Trophoblast cell (in vitro differentiated cells and primary cell): ENCODE results near the gene ATP6V0E2.

Experiments
- DNase-seq, 2 donors: peaks; one replicate each; pipeline ENCODE4 v3.0.0-alpha.2; 2016
- H2AFZ ChIP-seq: 2 replicates; pipeline ENCODE4 v1.6.1; 2013; ENCODE audit warnings: low read length, moderate library complexity, mild to moderate bottlenecking; ENCODE audit not compliant: insufficient read depth, poor library complexity
- H2AK5ac ChIP-seq: 2 replicates; pipeline ENCODE4 v1.6.1; 2013; ENCODE audit warnings: mild to moderate bottlenecking, low read length
- H2BK120ac ChIP-seq: 2 replicates; pipeline ENCODE4 v1.6.1; 2013; ENCODE audit warnings: low read length, mild to moderate bottlenecking, moderate library complexity; ENCODE audit not compliant: insufficient read depth, poor library complexity
- H2BK12ac ChIP-seq: 2 replicates; pipeline ENCODE4 v1.6.1; 2013; ENCODE audit warnings: mild to moderate bottlenecking, low read length, moderate library complexity
- H2BK5ac ChIP-seq: 2 replicates; pipeline ENCODE4 v1.6.1; 2013; ENCODE audit warnings: low read length, low read depth, moderate library complexity, mild to moderate bottlenecking; ENCODE audit not compliant: poor library complexity
- H3K14ac ChIP-seq: 2 replicates; pipeline ENCODE4 v1.6.1; 2013; ENCODE audit warnings: mild to moderate bottlenecking, low read length
- H3K18ac ChIP-seq: 2 replicates; pipeline ENCODE4 v1.6.1; 2013; ENCODE audit warnings: mild to moderate bottlenecking, low read length
- H3K23ac ChIP-seq: 2 replicates; pipeline ENCODE4 v1.6.1; 2013; ENCODE audit warnings: low read length
- H3K27ac ChIP-seq: 2 replicates; pipeline ENCODE4 v1.5.1; 2013; ENCODE audit warnings: low read depth, mild to moderate bottlenecking, inconsistent platforms, low read length, moderate library complexity
- H3K27me3 ChIP-seq: 2 replicates; pipeline ENCODE4 v1.6.1; 2013; ENCODE audit warnings: inconsistent platforms, mild to moderate bottlenecking, low read length, moderate library complexity; ENCODE audit not compliant: insufficient read depth
- H3K36me3 ChIP-seq, 2 experiments: 1 replicate in 1 of 2; 2 replicates in 1 of 2; pipeline ENCODE4 v1.6.1; 2013; ENCODE audit warnings: low read length in 2 of 2, mild to moderate bottlenecking in 2 of 2, moderate library complexity in 1 of 2; ENCODE audit not compliant: insufficient read depth in 2 of 2, control insufficient read depth in 1 of 2
- H3K4ac ChIP-seq: 2 replicates; pipeline ENCODE4 v1.6.1; 2013; ENCODE audit warnings: low read depth, mild to moderate bottlenecking, low read length, moderate library complexity
- H3K4me1 ChIP-seq, 2 experiments: 1 replicate in 1 of 2; 2 replicates in 1 of 2; pipeline ENCODE4 v1.6.1; 2013; ENCODE audit warnings: low read length in 2 of 2, mild to moderate bottlenecking in 2 of 2, moderate library complexity in 1 of 2; ENCODE audit not compliant: insufficient read depth in 2 of 2, control insufficient read depth in 1 of 2
- H3K4me2 ChIP-seq: 2 replicates; pipeline ENCODE4 v1.6.1; 2013; ENCODE audit warnings: inconsistent platforms, mild to moderate bottlenecking, low read length, moderate library complexity
- H3K4me3 ChIP-seq: 2 replicates; pipeline ENCODE4 v1.5.1; 2013; ENCODE audit warnings: mild to moderate bottlenecking, low read depth, low read length, inconsistent platforms
- H3K79me1 ChIP-seq: one replicate; pipeline ENCODE4 v1.6.1; 2013; ENCODE audit warnings: low read length
- H3K79me2 ChIP-seq: 2 replicates; pipeline ENCODE4 v1.6.1; 2013; ENCODE audit warnings: low read length, mild to moderate bottlenecking; ENCODE audit not compliant: control insufficient read depth, insufficient read depth, poor library complexity
- H3K9ac ChIP-seq: 2 replicates; pipeline ENCODE4 v1.6.1; 2013; ENCODE audit warnings: mild to moderate bottlenecking, low read length
- H3K9me3 ChIP-seq: 2 replicates; pipeline ENCODE4 v1.6.1; 2013; ENCODE audit warnings: low read depth, mild to moderate bottlenecking, control low read depth, inconsistent platforms, low read length; ENCODE audit not compliant: insufficient read depth
- H4K12ac ChIP-seq: 2 replicates; pipeline ENCODE4 v1.6.1; 2013; ENCODE audit warnings: low read depth, mild to moderate bottlenecking, low read length, moderate library complexity
- H4K8ac ChIP-seq: 2 replicates; pipeline ENCODE4 v1.6.1; 2013; ENCODE audit warnings: low read depth, mild to moderate bottlenecking, low read length, moderate library complexity
- H4K91ac ChIP-seq: one replicate; pipeline ENCODE4 v1.6.1; 2013; ENCODE audit warnings: low read depth, mild to moderate bottlenecking, low read length, moderate library complexity
- WGBS: extraction: QIAGEN DNeasy Blood & Tissue Kit; methylation state at CpG from one replicate; pipeline ENCODE4 v1.1.7; 2013; ENCODE audit warnings: missing lambda C conversion rate; ENCODE audit not compliant: insufficient read length, insufficient coverage; ENCODE audit errors: extremely low coverage; 5-methylcytosine and 5-hydroxymethylcytosine counted together

The ATP6V0E2 gene

GRCh38 chr7:149830997-149831740 is 42.6 kb upstream of the ATP6V0E2 start:
- no CpG with 5 or more reads among the region's 11 CpGs for WGBS
- no peak overlapping the region for H3K18ac ChIP-seq
- H3K27me3 ChIP-seq: no peaks in the 10 kb centered on the region
- no peak overlapping the region for H3K14ac ChIP-seq
- H3K79me2 ChIP-seq: no peaks in the 10 kb centered on the region
- no peak overlapping the region for H2BK5ac ChIP-seq
- H2AK5ac ChIP-seq: no peak overlapping the region
- H3K36me3 ChIP-seq: no peaks in the 10 kb centered on the region
- no peak overlapping the region for H4K12ac ChIP-seq
- no peaks in the 10 kb centered on the region for H3K79me1 ChIP-seq
- no peak for DNase-seq
- H2BK12ac ChIP-seq: no peak overlapping the region
- H3K23ac ChIP-seq: no peak overlapping the region
- no peaks in the 10 kb centered on the region for H3K4me1 ChIP-seq
- H3K4me3 ChIP-seq: no peak overlapping the region
- peaks cover 1% of the 10 kb centered on the region for H3K9me3 ChIP-seq
- H3K27ac ChIP-seq: no peak overlapping the region
- H3K4me2 ChIP-seq: no peak overlapping the region
- H2AFZ ChIP-seq: no peak overlapping the region
- H4K8ac ChIP-seq: no peak overlapping the region
- no peak overlapping the region for H2BK120ac ChIP-seq
- H3K9ac ChIP-seq: no peak overlapping the region
- H4K91ac ChIP-seq: no peak overlapping the region
- no peak overlapping the region for H3K4ac ChIP-seq

- H3K4me1 ChIP-seq: no peaks in the 10 kb centered on the region
- H3K23ac ChIP-seq: no peak overlapping the region
- H3K79me2 ChIP-seq: no peaks in the 10 kb centered on the region
- H3K36me3 ChIP-seq: no peaks in the 10 kb centered on the region
- H4K12ac ChIP-seq: no peak overlapping the region
- DNase-seq: no peak
- H3K27me3 ChIP-seq: no peaks in the 10 kb centered on the region
- H2BK120ac ChIP-seq: no peak overlapping the region
- H3K9me3 ChIP-seq: peaks cover 1% of the 10 kb centered on the region
- H2BK12ac ChIP-seq: no peak overlapping the region
- H3K9ac ChIP-seq: no peak overlapping the region
- no peak overlapping the region for H2BK5ac ChIP-seq
- no peak overlapping the region for H3K4me3 ChIP-seq
- no peak overlapping the region for H3K4me2 ChIP-seq
- H3K14ac ChIP-seq: no peak overlapping the region
- no peak overlapping the region for H4K91ac ChIP-seq
- WGBS: no CpG with 5 or more reads among the region's 9 CpGs
- no peak overlapping the region for H2AFZ ChIP-seq
- H3K27ac ChIP-seq: no peak overlapping the region
- H4K8ac ChIP-seq: no peak overlapping the region
- H2AK5ac ChIP-seq: no peak overlapping the region
- no peaks in the 10 kb centered on the region for H3K79me1 ChIP-seq
- no peak overlapping the region for H3K18ac ChIP-seq
- H3K4ac ChIP-seq: no peak overlapping the region
These were observed 42.0 kb upstream of the ATP6V0E2 start for GRCh38 chr7:149831741-149832219.

DNA sequence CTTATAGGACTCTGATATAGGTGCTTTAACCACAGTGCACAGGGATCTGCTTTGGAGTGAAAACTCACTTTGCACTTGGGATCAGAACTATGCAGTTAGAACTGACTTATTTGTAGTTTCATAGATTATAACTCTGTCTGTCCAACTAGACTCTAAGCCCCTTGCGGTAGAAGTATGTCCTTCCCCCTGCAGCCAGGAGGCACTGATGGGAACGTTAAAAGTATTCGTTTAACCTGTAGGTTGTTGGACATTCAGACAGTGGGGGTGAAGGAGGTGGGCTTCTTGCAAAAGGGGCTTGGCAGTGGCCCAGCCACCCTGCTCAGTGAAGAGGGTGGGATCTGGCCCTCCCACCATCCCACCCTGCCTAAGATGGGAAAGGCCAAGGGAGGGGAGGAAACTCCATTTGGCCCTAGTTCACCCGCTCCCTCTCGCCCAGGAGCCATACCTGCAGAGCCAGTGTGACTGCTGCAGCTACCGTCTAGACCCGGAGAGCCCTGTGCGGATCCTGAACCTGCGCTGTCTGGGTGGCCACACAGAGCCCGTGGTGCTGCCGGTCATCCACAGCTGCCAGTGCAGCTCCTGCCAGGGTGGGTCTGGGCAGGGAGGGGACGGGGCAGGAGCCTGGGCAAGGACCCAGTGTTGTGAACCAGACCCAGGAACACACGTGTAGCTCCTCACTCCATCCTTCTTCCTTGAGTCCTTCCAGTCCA is 41.3 kb upstream of the ATP6V0E2 start:
- Histone ChIP-seq H3K4me1 (no peaks in the 10 kb centered on the region), H3K79me2 (no peaks in the 10 kb centered on the region), H3K18ac (no peak overlapping the region), H2BK5ac (no peak overlapping the region), H4K91ac (no peak overlapping the region), H4K12ac (no peak overlapping the region), H2BK12ac (no peak overlapping the region), H4K8ac (no peak overlapping the region), H3K4ac (no peak overlapping the region), H3K4me3 (no peak overlapping the region), H2AFZ (no peak overlapping the region), H2BK120ac (no peak overlapping the region), H2AK5ac (no peak overlapping the region), H3K9me3 (peaks cover 1% of the 10 kb centered on the region), H3K27me3 (no peaks in the 10 kb centered on the region), H3K36me3 (no peaks in the 10 kb centered on the region), H3K4me2 (no peak overlapping the region), H3K79me1 (no peaks in the 10 kb centered on the region), H3K23ac (no peak overlapping the region), H3K27ac (no peak overlapping the region), H3K14ac (no peak overlapping the region), H3K9ac (no peak overlapping the region)
- whole genome bisulfite sequencing: no CpG with 5 or more reads among the region's 13 CpGs
- DNase-seq: no peak

DNA sequence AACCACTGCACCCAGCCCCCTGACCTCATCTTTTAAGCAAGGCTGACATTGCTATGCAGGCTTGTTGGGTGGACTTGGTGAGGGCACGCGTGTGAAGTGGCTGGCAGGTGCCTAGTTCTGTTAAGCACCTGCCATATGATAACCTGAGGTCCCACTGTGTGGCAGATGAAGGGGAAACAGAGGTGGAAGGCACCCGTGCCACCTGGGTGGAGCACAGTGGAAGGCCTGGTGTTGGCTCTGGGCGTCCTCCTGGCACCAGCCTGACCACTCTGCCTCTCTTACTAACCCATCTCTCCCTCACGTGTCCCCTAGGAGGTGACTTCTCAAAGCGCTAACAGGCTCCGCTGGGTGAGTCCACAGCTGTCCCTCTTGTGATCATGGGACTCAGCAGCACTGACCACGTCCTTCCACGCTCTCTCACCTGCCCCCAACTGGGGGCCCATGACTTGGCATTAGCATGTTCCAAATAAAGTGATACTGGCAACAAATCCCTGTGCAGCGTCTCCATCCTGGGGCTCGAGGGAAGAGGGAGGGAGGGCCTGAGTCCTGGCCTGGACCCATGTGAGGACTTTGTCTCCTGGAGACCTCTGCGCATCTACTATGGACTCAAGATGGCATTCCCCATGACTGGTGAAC is 40.2 kb upstream of the ATP6V0E2 start:
- WGBS: no CpG with 5 or more reads among the region's 12 CpGs
- Histone ChIP-seq H4K8ac (no peak overlapping the region), H3K4me3 (no peak overlapping the region), H3K27me3 (no peaks in the 10 kb centered on the region), H3K18ac (no peak overlapping the region), H3K4me2 (no peak overlapping the region), H3K79me2 (peaks cover under 1% of the 10 kb centered on the region), H2BK120ac (no peak overlapping the region), H4K12ac (no peak overlapping the region), H2BK5ac (no peak overlapping the region), H3K4ac (no peak overlapping the region), H2AFZ (no peak overlapping the region), H3K79me1 (peaks cover 3% of the 10 kb centered on the region), H4K91ac (no peak overlapping the region), H3K27ac (no peak overlapping the region), H2AK5ac (no peak overlapping the region), H3K9me3 (peaks cover 1% of the 10 kb centered on the region), H3K14ac (no peak overlapping the region), H3K23ac (no peak overlapping the region), H3K4me1 (no peaks in the 10 kb centered on the region), H2BK12ac (no peak overlapping the region), H3K9ac (no peak overlapping the region), H3K36me3 (no peaks in the 10 kb centered on the region)
- DNase-seq: no peak
